WI38 (cell line): Measurements from ENCODE around the gene CRTAP.

ENCODE experiments used
- H3K4me3 ChIP-seq: 2 replicates; pipeline ENCODE4 v1.5.1; 2011; ENCODE audit warnings: low read depth, mild to moderate bottlenecking, control low read depth, low read length
- TF ChIP-seq, protein P1 (sequence below): IDR thresholded peaks from 2 replicates; pipeline ENCODE4 v1.5.1; 2012; ENCODE audit warnings: low read depth, mild to moderate bottlenecking, control low read depth, low read length

CRTAP gene

DNA sequence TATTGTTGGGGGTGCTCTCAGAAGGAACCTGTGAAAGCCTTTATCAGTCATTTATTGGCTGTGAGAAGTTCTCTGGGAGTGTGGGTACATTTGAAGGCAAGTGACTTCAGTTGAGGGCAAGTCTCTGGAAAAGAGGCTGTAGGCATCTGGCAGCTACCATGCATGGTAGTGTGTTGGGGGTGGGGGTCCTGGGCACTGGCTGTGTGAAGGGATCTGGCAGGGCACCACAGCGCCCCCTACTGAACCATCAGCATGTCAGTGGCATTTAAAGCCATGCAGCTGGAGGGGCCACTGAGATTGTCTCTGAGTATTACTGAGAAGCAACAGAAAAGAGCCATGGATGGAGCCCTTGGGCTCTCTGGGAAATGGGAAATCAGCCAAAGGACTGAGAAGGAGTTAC, 30.6 kb downstream of the CRTAP start:
- no peak overlapping the region for H3K4me3 ChIP-seq
- TF ChIP-seq, protein P1, sequence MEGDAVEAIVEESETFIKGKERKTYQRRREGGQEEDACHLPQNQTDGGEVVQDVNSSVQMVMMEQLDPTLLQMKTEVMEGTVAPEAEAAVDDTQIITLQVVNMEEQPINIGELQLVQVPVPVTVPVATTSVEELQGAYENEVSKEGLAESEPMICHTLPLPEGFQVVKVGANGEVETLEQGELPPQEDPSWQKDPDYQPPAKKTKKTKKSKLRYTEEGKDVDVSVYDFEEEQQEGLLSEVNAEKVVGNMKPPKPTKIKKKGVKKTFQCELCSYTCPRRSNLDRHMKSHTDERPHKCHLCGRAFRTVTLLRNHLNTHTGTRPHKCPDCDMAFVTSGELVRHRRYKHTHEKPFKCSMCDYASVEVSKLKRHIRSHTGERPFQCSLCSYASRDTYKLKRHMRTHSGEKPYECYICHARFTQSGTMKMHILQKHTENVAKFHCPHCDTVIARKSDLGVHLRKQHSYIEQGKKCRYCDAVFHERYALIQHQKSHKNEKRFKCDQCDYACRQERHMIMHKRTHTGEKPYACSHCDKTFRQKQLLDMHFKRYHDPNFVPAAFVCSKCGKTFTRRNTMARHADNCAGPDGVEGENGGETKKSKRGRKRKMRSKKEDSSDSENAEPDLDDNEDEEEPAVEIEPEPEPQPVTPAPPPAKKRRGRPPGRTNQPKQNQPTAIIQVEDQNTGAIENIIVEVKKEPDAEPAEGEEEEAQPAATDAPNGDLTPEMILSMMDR, result 0 out of 2 replicates have a peak, but pooled peaks have one; percentile 18

DNA sequence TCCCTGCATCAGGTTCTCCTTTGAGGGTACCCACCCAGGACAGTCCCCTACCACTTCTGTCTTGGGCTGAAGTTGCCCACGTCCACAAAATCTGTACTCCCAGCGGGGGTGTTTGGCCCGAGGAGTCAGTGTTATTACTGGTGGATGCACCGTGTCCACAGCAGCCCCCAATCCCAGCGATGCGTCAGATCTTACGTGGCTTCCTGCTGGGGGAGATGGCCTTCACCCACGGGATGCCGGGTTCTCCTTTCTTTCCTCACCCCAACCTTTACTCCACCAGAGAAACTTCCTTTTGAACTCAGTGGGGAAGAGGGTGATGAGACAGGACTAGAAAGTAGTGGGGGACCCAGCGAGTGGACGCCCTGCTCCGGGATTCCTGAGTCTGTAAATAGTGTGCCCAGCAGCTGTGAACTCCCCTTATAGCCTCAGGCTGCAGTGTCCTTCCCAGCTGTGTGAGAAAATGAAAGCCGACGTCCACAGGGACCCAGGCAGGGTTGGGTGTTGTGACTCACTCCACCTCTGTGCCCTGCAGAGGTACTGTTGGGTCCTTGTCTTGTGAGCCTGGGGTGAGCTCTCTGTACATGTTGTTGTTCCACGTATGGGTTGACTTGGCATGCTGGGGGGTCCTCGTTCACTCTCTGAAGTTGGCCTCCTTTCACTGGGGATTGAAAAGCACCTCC, 31.5 kb downstream of the CRTAP start:
- H3K4me3 ChIP-seq, result no peak overlapping the region
- TF ChIP-seq, protein P1, result no peak

DNA sequence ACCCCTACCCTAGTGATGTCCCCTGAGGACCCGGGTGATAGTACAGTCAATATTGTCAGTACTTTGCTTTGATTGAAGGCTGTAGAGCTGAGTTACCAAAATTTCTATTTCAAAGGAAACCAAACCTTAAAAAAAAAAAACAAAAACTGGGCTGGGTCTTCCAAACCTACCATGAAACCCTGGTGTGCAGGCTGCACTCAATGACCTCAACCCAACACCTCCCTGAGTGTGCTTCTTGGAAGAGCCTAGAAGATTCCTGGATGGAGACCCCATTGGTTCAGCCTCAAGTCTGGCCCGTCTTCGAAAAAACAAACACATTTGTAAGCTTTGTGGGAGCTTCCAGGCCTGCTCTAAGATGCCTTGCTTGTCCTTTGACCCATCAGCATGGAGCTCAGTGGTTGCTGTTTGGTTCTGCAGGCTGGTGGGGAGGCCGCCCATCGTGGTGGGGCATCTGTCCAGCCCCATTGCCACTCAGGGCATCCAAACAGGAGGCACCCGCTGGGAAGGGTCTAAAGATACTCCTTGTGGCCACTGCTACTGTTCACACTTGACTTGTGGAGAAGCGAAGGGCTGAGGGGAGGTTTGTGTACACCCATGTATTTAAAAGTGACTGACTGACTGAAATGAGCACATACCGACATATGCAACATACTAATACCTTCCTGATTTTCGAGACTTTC, 32.2 kb downstream of the CRTAP start:
- TF ChIP-seq, protein P1, result no peak
- no peak overlapping the region for H3K4me3 ChIP-seq

GRCh38 chr3:33146791-33147445, 33.1 kb downstream of the CRTAP start:
- H3K4me3 ChIP-seq, result no peak overlapping the region
- TF ChIP-seq, protein P1, result no peak

DNA sequence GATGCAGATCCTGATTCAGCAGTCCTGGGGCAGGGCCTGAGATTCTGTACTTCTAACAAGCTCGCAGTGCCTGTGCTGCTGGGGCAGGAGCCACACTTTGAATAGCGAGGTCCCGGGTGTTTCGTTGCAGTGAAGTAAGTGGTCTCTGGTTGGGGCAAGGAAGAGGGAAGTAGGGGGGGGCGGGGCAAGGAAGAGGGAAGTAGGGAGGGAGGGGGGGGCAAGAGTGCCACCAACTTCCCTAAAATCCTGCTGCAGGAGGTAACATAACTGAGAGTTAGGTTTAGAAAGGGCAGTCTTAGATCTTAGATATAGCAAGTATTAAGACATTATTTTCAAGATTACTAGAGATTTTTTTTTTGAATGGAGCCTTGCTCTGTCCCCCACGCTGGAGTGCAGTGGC, 35.5 kb downstream of the CRTAP start:
- no peak overlapping the region for H3K4me3 ChIP-seq
- TF ChIP-seq, protein P1, result no peak

DNA sequence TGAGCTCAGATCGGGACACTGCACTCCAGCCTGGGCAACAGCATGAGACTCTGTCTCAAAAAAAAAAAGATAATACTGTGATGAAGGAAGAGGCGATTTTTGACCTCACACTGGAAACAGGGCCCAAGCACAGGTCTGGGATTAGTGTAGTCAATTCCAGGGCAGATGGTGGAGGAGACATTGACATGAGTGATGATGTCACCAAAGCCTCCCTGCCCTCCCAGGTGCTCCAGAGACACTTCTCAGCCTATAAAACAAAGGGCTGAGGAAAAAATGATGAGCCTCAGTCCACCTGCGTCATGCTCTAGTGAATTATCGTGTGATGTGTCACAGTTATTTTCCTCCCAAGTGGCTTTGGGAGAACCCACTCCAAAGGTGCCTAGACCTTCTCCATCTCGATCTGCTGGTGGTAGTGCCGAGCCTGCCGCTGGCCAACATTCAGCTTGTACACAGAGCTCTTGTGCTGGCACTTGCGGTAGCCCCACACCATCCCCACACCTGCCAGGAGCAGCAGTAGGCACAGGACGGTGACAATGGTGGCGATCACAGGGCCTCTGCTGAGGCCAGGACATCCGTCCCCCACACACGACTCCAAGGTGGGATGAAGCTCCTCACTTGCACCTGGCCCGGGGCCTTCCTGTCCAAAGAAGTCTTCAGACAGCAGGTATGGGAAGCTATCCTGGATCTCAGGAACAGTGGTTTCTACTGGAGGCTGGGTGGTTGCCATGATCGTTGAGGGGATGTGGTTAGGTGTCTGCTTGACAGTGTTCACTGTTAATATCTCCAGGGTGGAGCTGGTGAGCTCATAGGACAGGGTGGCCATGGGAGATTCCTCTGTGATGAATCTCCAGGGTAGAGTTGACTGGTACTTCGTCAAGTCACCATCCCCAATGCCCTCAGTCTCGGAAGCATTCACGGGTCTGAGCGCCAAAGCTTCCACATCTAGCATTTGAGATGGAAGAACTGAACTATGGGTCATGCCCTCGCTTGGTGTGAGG, 38.8 kb downstream of the CRTAP start:
- TF ChIP-seq, protein P1, result no peak
- H3K4me3 ChIP-seq, result no peak overlapping the region
